ENCODE results near the gene ASL. TPM values are rescaled to one million over a fixed set of nuclear protein-coding genes. Genes with fewer than 3 reads are reported as not detected.
A peak's percentile ranks its signal among the peaks of the same experiment; 100 is the strongest.
"Not testable (repeated sequence)": the region's sequence is repeated elsewhere in the genome, so short reads cannot be mapped to it uniquely, and the experiment has no call there.

ASL gene
- total RNA-seq, 1 experiment from 2014 or later = 46.9 TPM

DNA sequence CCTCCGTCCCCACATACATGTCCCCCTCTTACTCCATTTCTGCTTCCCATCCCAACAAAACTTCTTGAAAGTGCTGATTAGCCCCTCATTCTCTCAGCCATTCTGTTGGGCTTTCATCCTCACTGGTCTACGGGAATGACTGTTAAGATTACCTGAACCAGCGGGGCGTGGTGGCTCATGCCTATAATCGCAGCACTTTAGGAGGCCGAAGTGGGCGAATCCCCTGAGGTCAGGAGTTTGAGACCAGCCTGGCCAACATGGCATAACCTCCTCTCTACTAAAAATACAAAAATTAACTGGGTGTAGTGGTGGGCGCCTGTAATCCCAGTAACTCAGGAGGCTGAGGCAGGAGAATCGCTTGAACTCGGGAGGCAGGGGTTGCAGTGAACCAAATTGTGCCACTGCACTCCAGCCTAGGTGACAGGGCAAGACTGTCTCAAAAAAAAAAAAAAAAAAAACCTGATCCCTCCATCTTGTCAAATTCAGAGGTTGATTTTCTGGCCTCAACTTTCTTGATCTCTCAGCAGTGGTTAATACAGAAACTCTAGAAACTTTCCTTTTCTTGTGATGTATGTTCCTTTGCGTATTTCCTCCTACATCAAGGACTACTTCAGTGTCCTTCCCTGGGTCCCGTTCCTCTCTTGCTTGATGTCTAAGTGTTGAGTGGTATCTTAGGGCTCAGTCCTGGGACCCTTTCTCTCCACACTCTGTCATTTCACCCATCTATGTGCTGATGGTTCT, 41.2 kb downstream of the ASL start:
- POLR2A ChIA-PET; H3K27me3 ChIP-seq (ENCODE audit: insufficient read depth, low read length); H4K20me1 ChIP-seq (ENCODE audit: insufficient read depth); H3K9ac ChIP-seq (ENCODE audit: low read length); H2AFZ ChIP-seq (ENCODE audit: low read depth, low read length, poor library complexity, severe bottlenecking); BruUV-seq (replicated peaks); RAD21 ChIA-PET (ENCODE audit: low non-redundant PET in 1 of 2, low total read pairs in 2 of 2, uncharacterized antibody in 2 of 2, unreplicated experiment in 2 of 2); DNase-seq (ENCODE audit: low read depth, low spot score); H3K9me3 ChIP-seq (ENCODE audit: control insufficient read depth in 1 of 2, insufficient read depth in 1 of 2, low read depth in 1 of 2, low read length in 2 of 2); ATAC-seq; CTCF ChIA-PET; intact Hi-C loops (cut with micrococcal nuclease); H3K27ac ChIP-seq (ENCODE audit: low read depth, low read length); H3K4me3 ChIP-seq (replicated peaks in 1 of 2; ENCODE audit: low read depth in 1 of 2, low read length in 2 of 2); H3K36me3 ChIP-seq (ENCODE audit: control insufficient read depth in 1 of 2, insufficient read depth in 2 of 2, low read length in 2 of 2); H3K9me2 ChIP-seq (ENCODE audit: insufficient read depth): not testable (repeated sequence)
- peaks cover 9 to 23% of the 10 kb centered on the region in 2 experiments for H3K4me1 ChIP-seq (ENCODE audit: control insufficient read depth in 1 of 2, insufficient read depth in 2 of 2, low read length in 2 of 2)
- peaks cover 71% of the 10 kb centered on the region for H3K79me2 ChIP-seq (ENCODE audit: insufficient read depth, low read length)
- H3K4me2 ChIP-seq (ENCODE audit: low read length) = 0 out of 2 replicates have a peak overlapping the region, but pooled peaks have one; percentile 87

DNA sequence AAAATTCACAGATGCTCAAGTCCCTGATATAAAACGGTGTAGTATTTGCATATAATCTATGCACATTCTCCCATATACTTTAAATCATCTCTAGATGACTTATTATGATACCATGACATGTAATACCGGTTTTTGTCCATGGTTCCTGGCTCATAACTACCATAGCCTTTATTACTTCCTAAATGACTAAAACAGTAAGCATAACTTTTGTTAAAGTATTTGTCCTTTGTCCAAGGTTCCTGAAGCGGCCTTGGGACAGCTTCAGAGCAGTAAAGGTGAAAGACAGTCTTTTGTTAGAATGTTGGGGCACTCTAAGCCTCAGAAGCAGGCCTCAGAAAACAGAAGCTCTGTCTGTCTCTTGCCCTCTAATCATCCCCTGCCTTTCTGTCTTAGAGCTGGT, 43.0 kb downstream of the ASL start:
- Histone ChIP-seq H3K79me2 (ENCODE audit: insufficient read depth, low read length) (peaks cover 88% of the 10 kb centered on the region), H3K4me1 (ENCODE audit: control insufficient read depth in 1 of 2, insufficient read depth in 2 of 2, low read length in 2 of 2) (peaks cover 8 to 17% of the 10 kb centered on the region in 2 experiments), H3K4me2 (ENCODE audit: low read length) (no peak overlapping the region), H3K9ac (ENCODE audit: low read length) (no peak overlapping the region), H3K4me3 (replicated peaks in 1 of 2; ENCODE audit: low read depth in 1 of 2, low read length in 2 of 2) (no peak overlapping the region), H3K36me3 (ENCODE audit: control insufficient read depth in 1 of 2, insufficient read depth in 2 of 2, low read length in 2 of 2) (peaks cover 3 to 5% of the 10 kb centered on the region in 2 experiments; a peak in 2 of 4 replicates), H2AFZ (ENCODE audit: low read depth, low read length, poor library complexity, severe bottlenecking) (no peak overlapping the region), H4K20me1 (ENCODE audit: insufficient read depth) (no peaks in the 10 kb centered on the region), H3K27me3 (ENCODE audit: insufficient read depth, low read length) (no peaks in the 10 kb centered on the region), H3K9me3 (ENCODE audit: control insufficient read depth in 1 of 2, insufficient read depth in 1 of 2, low read depth in 1 of 2, low read length in 2 of 2) (no peaks in the 10 kb centered on the region), H3K9me2 (ENCODE audit: insufficient read depth) (no peaks in the 10 kb centered on the region), H3K27ac (ENCODE audit: low read depth, low read length) (no peak overlapping the region)
- ChIA-PET POLR2A (interaction anchor here (0.5 kb wide), 1 partner anchor 18 kb away, joined by 3 read pairs; no protein-coding TSS in a partner anchor), RAD21 (ENCODE audit: low non-redundant PET in 1 of 2, low total read pairs in 2 of 2, uncharacterized antibody in 2 of 2, unreplicated experiment in 2 of 2) (no interaction called here), CTCF (no interaction called here)
- no peak for TF ChIP-seq RAD21 (IDR thresholded peaks at IDR 0.05; ENCODE audit: low read depth)
- no peak for TF ChIP-seq CBX3 (IDR thresholded peaks at IDR 0.05; ENCODE audit: low read depth)
- TF ChIP-seq SRF (IDR thresholded peaks at IDR 0.05; ENCODE audit: low read depth) = no peak
- TF ChIP-seq SIN3A (IDR thresholded peaks at IDR 0.05; ENCODE audit: low read depth) = no peak
- TF ChIP-seq EZH2 (IDR thresholded peaks at IDR 0.05) = no peak
- no peak for TF ChIP-seq EZH2phosphoT487 (IDR thresholded peaks at IDR 0.05; ENCODE audit: borderline replicate concordance)
- TF ChIP-seq, protein P1, sequence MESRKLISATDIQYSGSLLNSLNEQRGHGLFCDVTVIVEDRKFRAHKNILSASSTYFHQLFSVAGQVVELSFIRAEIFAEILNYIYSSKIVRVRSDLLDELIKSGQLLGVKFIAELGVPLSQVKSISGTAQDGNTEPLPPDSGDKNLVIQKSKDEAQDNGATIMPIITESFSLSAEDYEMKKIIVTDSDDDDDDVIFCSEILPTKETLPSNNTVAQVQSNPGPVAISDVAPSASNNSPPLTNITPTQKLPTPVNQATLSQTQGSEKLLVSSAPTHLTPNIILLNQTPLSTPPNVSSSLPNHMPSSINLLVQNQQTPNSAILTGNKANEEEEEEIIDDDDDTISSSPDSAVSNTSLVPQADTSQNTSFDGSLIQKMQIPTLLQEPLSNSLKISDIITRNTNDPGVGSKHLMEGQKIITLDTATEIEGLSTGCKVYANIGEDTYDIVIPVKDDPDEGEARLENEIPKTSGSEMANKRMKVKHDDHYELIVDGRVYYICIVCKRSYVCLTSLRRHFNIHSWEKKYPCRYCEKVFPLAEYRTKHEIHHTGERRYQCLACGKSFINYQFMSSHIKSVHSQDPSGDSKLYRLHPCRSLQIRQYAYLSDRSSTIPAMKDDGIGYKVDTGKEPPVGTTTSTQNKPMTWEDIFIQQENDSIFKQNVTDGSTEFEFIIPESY (IDR thresholded peaks at IDR 0.05; ENCODE audit: extremely low read depth, insufficient replicate concordance, low read length) = no peak
- TF ChIP-seq, protein P2, sequence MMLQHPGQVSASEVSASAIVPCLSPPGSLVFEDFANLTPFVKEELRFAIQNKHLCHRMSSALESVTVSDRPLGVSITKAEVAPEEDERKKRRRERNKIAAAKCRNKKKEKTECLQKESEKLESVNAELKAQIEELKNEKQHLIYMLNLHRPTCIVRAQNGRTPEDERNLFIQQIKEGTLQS (IDR thresholded peaks at IDR 0.05) = no peak
- TF ChIP-seq JUND (IDR thresholded peaks at IDR 0.05) = no peak
- TF ChIP-seq, protein P3, sequence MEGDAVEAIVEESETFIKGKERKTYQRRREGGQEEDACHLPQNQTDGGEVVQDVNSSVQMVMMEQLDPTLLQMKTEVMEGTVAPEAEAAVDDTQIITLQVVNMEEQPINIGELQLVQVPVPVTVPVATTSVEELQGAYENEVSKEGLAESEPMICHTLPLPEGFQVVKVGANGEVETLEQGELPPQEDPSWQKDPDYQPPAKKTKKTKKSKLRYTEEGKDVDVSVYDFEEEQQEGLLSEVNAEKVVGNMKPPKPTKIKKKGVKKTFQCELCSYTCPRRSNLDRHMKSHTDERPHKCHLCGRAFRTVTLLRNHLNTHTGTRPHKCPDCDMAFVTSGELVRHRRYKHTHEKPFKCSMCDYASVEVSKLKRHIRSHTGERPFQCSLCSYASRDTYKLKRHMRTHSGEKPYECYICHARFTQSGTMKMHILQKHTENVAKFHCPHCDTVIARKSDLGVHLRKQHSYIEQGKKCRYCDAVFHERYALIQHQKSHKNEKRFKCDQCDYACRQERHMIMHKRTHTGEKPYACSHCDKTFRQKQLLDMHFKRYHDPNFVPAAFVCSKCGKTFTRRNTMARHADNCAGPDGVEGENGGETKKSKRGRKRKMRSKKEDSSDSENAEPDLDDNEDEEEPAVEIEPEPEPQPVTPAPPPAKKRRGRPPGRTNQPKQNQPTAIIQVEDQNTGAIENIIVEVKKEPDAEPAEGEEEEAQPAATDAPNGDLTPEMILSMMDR (IDR thresholded peaks at IDR 0.05 in 2 of 3, conservative IDR thresholded peaks at IDR 0.05 in 1 of 3; ENCODE audit: borderline replicate concordance in 1 of 3, insufficient read depth in 1 of 3, low read depth in 2 of 3, low read length in 2 of 3) = no peak
- TF ChIP-seq ELF1 (IDR thresholded peaks at IDR 0.05; ENCODE audit: borderline replicate concordance, low read depth) = no peak
- no peak for TF ChIP-seq EGR1 (IDR thresholded peaks at IDR 0.05; ENCODE audit: low read depth)
- TF ChIP-seq, protein P4, sequence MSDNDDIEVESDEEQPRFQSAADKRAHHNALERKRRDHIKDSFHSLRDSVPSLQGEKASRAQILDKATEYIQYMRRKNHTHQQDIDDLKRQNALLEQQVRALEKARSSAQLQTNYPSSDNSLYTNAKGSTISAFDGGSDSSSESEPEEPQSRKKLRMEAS (IDR thresholded peaks at IDR 0.05) = no peak
- no peak for TF ChIP-seq ZNF274 (IDR thresholded peaks at IDR 0.05; ENCODE audit: low read depth, low read length)
- TF ChIP-seq TCF7L2 (IDR thresholded peaks at IDR 0.05; ENCODE audit: borderline replicate concordance, extremely low read depth, insufficient read depth, insufficient read length) = no peak
- no peak for TF ChIP-seq POLR2A (IDR thresholded peaks at IDR 0.05; ENCODE audit: borderline replicate concordance, extremely low read depth, insufficient read depth, insufficient read length)
- no TSS peak for BruUV-seq (replicated peaks)
- no peak for ATAC-seq
- DNase-seq (ENCODE audit: low read depth, low spot score) = no peak
- intact Hi-C loops (cut with micrococcal nuclease) = no loop called here
